Osteocyte (in vitro differentiated cells): Measurements from ENCODE around the gene ZFR. TPM values are rescaled to one million over a fixed set of nuclear protein-coding genes. Genes with fewer than 3 reads are reported as not detected.

Experiments used
- DNase-seq: peaks from one replicate; pipeline ENCODE4 v3.0.0; 2021; ENCODE audit warnings: mixed read lengths; ENCODE audit not compliant: unreplicated experiment; ENCODE audit errors: extremely low spot score
- H3K27ac Mint-ChIP-seq: one replicate; pipeline ENCODE4 v1.8.0; 2021; ENCODE audit warnings: mild to moderate bottlenecking, mixed read lengths; ENCODE audit not compliant: unreplicated experiment
- H3K27me3 Mint-ChIP-seq: one replicate; pipeline ENCODE4 v1.8.0; 2021; ENCODE audit warnings: mixed read lengths; ENCODE audit not compliant: unreplicated experiment
- H3K36me3 Mint-ChIP-seq: one replicate; pipeline ENCODE4 v1.8.0; 2021; ENCODE audit warnings: mixed read lengths; ENCODE audit not compliant: unreplicated experiment
- H3K4me1 Mint-ChIP-seq: one replicate; pipeline ENCODE4 v1.8.0; 2021; ENCODE audit warnings: mixed read lengths; ENCODE audit not compliant: unreplicated experiment
- H3K4me3 Mint-ChIP-seq: one replicate; pipeline ENCODE4 v1.8.0; 2021; ENCODE audit warnings: mild to moderate bottlenecking, moderate library complexity, mixed read lengths; ENCODE audit not compliant: unreplicated experiment
- H3K9me3 Mint-ChIP-seq: one replicate; pipeline ENCODE4 v1.8.0; 2021; ENCODE audit warnings: mixed read lengths; ENCODE audit not compliant: unreplicated experiment
- CTCF ChIP-seq: fragments of 200-600 bp; sonication (generic); IDR thresholded peaks from 2 replicates; pipeline ENCODE4 v1.5.0; 2021; ENCODE audit warnings: antibody characterized with exemption, mild to moderate bottlenecking, moderate library complexity
- total RNA-seq: library from RNA; stranded (reverse); gene quantifications from 2 replicates; pipeline ENCODE4 v1.2.1, GENCODE V29; 2021

Gene ZFR
- total RNA-seq, 1 donor from 2014 or later = 87.1 TPM

- DNase-seq = no peak
- no peaks in the 10 kb centered on the region for H3K36me3 Mint-ChIP-seq
- no peaks in the 10 kb centered on the region for H3K27me3 Mint-ChIP-seq
- no peaks in the 10 kb centered on the region for H3K9me3 Mint-ChIP-seq
- peak overlapping the region; percentile 92 for H3K27ac Mint-ChIP-seq
- H3K4me3 Mint-ChIP-seq = peak overlapping the region; percentile 86
- peaks cover 32% of the 10 kb centered on the region for H3K4me1 Mint-ChIP-seq
- no peak for TF ChIP-seq CTCF
Observed at GRCh38 chr5:32445831-32446614, 1.5 kb upstream of the ZFR start.

GRCh38 chr5:32445287-32445758 lies 783 bp upstream of the ZFR start:
- no peak for TF ChIP-seq CTCF
- peaks cover 32% of the 10 kb centered on the region for H3K4me1 Mint-ChIP-seq
- DNase-seq = no peak
- H3K9me3 Mint-ChIP-seq = no peaks in the 10 kb centered on the region
- H3K4me3 Mint-ChIP-seq = peak overlapping the region; percentile 86
- peak overlapping the region; percentile 92 for H3K27ac Mint-ChIP-seq
- H3K36me3 Mint-ChIP-seq = no peaks in the 10 kb centered on the region
- no peaks in the 10 kb centered on the region for H3K27me3 Mint-ChIP-seq

GRCh38 chr5:32443541-32444430 lies 754 bp downstream of the ZFR start:
- Mint-ChIP-seq H3K9me3 (no peaks in the 10 kb centered on the region), H3K36me3 (no peaks in the 10 kb centered on the region), H3K27ac (peak overlapping the region; percentile 95), H3K4me3 (peak overlapping the region; percentile 92), H3K27me3 (no peaks in the 10 kb centered on the region), H3K4me1 (peaks cover 33% of the 10 kb centered on the region)
- TF ChIP-seq CTCF = no peak
- DNase-seq = peak; percentile 86

GRCh38 chr5:32443145-32443540 lies 1.4 kb downstream of the ZFR start:
- peak overlapping the region; percentile 92 for H3K4me3 Mint-ChIP-seq
- H3K27ac Mint-ChIP-seq = peak overlapping the region; percentile 95
- H3K4me1 Mint-ChIP-seq = peaks cover 33% of the 10 kb centered on the region
- DNase-seq = no peak
- no peaks in the 10 kb centered on the region for H3K36me3 Mint-ChIP-seq
- H3K27me3 Mint-ChIP-seq = no peaks in the 10 kb centered on the region
- TF ChIP-seq CTCF = no peak
- H3K9me3 Mint-ChIP-seq = no peaks in the 10 kb centered on the region
